ENCODE results near the gene RSPRY1.

RSPRY1 gene

DNA sequence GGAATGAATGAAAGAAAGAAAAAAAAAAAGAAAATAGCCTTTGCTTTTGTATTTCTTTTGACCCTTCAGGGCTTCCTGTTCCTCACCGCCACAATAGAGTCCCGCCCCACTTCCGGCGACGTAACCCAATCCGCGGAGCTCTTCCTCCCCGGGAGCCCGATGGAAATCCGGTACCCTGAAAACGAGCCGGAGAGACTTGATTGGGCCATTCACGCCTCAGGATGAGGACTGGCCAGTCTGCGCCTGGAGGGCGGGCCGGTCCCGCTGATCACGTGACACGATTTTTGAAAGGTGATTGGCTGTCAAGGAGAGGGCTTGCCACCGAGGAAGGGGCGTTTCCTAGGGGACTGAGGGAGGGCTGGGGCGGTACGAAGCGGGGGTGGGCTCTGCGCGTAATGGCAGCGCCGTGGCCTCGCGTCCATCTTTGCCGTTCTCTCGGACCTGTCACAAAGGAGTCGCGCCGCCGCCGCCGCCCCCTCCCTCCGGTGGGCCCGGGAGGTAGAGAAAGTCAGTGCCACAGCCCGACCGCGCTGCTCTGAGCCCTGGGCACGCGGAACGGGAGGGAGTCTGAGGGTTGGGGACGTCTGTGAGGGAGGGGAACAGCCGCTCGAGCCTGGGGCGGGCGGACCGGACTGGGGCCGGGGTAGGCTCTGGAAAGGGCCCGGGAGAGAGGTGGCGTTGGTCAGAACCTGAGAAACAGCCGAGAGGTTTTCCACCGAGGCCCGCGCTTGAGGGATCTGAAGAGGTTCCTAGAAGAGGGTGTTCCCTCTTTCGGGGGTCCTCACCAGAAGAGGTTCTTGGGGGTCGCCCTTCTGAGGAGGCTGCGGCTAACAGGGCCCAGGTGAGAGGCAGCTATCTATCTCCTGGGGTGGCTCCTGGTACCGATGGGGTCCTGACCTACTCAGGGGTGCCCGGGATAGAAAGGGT lies at the start of gene RSPRY1, which contains the start of gene PSME3IP1:
RSPRY1 (plus strand) TSS at position 385 of the 927 bp plus-strand sequence. CDS start 18,330 bp downstream, outside the sequence.
PSME3IP1 (minus strand) TSS at position 95 of the 927 bp plus-strand sequence. CDS start 12,185 bp downstream, outside the sequence.
- DNase-seq, result peak; percentile 100

DNA sequence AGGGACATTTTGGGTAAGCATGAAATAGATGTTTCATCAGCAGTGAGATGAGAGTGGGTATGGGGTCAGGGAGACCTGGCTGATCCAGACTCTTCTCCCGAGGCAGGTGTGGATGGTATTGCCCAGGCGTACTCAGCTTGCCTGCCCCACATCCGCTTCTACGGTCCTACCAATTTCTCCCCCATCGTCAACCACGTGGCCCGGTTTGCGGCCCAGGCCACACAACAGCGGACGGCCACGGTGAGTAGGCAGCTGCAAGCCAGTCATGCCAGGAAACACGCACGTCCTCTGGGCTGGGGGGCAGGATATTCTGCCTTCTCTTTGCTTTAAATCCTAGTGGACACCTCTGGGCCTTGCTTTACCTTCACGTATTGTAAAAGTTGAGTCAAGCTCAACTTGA lies 49.1 kb upstream of the RSPRY1 start:
- DNase-seq, result no peak

DNA sequence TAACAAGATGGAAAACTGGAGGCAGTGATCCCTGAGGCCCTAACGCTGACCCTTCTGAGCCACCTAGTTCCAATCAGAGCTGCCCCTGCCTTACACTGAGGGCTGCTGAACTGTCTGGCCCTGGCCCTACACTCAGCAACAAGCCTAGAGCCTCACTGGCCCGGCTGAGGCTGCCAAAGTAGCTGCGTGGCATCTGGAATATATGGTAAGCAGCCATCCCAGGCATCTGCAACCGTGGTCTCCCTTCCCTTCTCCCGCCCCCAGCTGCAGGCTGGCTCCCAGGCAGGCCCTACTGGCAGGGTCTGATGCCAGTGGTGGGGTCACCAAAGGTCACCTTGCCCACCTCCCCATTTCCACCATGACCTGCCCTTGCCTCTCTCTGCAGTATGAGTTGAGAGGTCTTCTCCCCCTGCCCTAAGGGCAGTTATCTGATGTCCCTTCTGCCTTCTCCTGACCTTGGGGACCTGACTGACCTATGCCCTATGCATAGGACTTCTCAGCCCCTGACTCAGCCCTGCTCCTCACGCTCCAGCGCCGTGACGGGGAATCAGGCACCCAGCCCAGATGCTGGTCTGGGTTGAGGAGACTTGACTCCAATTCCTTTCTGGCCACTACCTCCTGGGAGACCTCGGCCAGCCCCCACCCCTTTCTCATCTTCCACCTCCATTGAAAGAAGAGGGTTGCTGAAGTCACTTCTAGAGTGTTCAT lies 48.4 kb upstream of the RSPRY1 start:
- no peak for DNase-seq

DNA sequence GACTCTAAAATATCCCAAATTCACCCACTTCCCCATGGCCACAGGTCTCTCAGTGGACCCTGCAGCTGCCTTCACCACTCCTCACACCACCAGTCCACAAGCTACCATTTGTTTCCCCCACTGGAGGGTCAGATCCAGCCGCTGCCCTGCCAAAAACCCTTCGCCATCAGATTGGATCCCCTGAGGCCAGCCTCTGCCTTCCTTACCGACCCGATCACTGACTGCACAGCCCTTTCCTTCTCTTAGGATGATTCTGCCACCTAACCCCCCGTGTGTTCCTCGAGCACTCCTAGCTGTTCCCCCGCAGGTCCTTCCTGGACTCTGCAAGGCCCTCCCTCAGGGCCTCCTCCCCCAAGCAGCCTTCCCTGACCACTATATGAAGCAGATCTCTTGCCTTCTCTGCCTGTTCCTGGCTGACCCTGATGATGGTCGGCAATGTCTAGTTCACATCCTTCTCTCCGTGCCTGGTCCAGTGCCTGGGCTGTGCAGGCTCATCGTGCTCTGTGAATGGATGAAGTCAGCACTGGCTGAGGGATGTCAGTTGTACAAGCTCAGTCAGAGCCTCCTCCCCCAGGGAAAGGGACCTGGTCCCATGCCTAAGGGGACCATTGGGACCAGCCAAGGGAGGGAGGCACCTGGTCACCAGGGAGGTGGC lies 47.7 kb upstream of the RSPRY1 start:
- DNase-seq, result no peak

DNA sequence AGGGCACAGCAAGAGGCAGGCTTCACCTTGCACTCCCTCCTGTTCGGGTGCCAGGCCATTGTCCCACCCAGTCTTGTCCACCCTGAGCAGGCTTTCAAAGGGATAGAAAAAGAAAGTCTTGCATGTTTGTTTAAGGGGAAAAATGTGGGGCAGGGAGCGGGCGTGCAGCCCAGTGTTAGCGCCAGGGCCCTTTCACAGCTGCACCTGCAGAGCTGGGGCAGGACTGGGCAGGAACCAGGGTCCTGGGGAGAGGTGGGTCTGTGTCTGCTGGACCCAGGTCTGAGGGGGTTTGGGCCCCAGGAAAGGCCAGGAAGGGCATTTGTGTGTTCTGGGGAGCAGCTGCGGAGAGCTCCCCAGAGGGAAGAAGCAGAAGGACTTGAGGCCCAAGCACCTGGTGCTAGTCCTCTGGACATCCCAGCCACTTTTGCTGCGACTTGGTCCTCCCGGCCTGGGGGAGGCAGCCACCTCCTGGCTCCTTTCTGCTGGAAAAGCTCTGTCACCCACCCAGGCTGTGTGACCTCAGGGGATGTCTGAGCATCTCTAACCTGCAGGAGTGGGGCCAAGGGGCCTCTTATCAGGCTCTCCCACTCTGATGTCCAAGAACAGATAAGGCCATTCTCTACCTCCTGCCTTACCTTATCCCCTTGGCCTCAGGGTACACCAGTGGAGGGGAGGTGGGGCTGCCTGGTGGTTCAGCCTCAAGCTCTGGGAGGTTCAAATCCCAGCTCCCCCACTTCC lies 45.0 kb upstream of the RSPRY1 start:
- no peak for DNase-seq

DNA sequence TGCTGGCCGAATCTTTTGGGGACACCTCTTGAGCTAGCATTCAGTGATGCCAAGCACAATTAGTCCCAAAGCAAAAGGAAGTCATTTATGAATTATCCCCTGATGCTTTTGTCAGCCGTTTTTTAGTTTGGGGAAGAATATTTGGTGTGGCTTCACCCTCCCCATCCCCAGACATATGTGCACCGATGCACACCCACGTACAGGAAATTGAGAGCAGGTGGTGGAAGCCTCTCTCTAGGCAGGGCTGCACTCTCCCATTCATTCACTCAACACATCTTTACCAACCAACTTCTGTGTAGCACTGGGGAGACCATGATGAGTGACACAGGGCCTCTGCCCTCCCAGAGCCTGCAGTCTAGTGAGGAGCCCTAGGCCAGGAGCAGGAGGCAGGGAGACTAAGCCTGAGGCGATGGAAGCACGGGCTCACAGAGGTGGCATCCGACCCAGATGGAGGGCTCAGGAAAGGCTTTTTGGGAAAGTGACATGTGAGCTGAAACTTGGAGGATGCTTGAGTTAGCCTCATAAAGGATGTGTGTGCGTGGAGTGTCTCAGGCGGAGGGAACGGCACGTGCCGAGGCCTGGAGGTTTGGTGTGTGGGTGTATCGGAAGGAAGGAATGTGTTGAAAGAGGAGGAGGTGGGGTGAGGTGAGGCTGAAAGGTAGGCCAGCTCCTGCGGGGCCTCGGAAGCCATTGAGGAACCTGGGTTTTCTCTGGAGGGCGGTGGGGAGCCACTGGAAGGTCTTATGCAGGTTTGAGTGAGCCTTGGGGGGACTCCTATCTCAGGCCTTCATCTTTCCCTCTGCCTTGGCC lies 44.1 kb upstream of the RSPRY1 start:
- no peak for DNase-seq

DNA sequence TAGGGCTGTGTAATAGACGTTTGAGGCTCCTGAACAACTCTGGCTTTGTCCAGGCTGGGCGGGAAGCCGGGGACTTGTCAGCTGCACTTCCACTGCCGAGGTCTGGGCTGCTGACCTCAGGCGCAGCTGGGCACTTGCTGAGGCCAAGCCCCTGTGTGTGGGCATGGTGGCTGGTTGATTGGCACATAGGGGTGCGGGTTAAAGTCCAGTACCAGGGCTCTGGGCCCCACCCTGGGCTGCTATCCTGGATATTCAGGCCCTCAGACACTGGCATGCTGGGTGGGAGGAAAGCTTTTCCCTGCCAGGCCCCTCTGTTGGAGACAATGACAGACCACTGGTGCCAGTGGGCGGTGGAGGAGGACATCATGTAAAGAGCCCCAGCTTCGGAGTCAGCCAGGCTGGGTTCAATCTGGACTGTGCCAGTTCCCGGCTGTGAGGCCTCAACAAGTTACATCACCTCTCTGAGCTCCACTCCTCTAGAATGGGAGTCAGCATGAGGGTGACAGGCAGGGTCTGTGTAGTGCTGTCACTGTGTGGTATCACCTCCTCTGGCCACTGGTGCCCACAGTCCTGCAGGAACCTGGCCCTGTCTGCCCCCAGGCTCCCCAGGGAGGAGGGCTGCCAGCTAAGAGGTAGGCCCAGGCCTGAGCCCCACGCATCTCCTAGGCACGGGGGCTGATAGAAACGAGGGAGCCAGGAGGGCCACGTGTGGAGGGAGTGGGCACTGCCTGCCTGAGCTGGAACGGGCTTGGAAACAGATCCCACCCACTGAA lies 42.8 kb upstream of the RSPRY1 start:
- DNase-seq, result no peak

DNA sequence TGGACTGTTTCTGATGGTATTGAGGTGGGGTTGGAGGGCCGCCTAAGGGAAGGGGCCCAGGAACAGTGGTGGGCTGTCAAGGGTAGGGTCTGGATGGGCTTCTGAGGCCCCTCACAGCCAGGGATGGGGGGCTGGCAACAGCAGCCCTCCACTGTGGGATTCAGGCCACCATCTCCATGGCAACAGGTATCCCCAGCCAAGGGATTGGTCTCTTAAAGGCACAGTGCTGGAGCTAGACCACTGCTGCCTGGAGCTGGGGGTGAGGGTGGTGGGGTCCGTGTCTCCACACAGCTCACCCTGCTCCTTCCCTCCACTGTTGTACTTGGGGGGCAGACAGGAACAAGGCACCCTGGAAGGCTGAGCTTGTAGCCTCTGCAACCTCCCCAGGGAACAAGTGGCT lies 42.1 kb upstream of the RSPRY1 start:
- no peak for DNase-seq

DNA sequence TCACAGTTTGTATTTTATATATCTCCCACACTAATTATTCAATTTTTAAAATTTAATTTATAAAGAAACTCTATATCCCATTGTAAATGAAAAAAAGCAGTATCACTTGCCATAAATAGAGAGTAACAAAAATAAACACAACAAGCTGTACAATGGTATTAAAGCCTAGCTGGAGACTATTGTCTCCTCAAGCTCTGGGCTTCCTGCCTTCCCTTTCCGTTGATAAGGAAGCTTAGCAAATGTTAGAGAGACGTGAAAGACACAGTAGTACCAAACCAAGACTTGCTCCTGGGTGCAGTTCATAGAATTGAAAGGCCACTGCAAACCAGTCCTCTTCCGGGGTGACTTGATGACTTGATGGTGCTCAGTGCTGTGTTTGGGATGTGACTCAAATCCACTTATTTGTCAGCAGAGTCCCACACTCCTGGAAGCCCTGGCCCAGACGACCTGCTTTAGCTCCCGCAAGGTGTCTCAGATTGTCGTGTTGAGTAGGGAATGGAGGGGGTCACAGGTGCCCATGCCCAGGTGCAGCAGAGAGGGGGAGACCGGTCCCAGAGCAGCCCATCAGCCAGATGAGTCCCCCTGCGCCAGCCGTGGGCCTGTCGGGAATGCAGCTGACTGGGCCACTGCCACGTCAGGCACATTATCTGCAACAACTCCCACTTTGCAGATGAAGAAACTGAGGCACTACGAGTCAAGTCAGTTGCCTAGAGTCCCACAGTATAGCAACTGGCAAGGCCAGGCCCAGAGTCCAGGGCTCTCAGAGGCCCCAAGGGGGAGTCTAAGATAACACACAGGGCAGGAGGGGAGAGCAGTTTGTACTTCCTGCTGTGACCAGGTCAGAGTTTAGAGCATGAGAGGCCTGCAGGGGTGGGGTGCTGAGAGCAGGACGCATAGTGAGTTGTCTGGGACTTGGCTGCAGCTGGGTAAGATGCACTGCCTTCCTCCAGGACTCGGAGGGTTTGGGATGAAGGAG lies 40.8 kb upstream of the RSPRY1 start:
- no peak for DNase-seq

DNA sequence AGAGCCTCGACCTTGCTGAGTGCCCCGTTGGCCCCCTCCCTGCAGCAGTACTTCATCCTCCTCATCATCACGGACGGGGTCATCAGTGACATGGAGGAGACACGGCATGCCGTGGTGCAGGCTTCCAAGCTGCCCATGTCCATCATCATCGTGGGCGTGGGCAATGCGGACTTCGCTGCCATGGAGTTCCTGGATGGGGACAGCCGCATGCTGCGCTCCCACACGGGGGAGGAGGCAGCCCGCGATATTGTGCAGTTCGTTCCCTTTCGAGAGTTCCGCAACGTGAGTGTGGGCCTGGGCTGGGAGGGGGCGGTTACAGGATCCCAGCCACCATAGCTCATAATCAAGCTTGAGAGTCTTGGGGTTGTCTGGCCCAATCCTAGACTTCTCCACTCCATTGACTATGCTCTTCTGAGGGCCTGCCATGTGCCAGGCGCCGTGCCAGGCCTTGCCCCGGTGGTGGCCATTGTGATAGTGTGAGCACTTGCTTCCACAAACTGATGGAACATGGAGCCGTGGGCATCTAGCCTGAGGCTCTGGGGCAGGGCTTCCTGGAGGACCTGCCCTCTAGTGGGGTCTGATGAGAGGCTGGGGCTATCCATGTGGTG lies 40.0 kb upstream of the RSPRY1 start:
- no peak for DNase-seq

DNA sequence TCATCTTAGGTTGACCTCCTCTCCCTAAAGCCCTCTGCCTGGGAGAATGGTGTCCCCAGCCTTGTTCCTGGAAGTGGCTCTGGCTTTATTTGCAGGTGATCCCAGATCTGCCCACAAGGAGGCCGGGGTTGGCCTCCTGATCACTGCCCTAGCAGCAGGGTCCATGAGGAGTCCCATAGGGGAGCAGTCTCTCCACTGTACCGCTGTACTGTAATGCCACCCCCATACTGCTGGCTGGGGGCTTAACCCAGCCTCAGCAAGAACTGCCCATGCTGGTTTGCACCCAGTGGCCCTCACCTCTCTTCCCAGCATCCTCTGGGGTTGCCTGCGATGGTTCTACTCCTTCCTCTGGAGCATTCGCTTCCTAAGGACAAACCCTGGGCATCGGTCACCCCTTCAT lies 39.4 kb upstream of the RSPRY1 start:
- DNase-seq, result no peak

DNA sequence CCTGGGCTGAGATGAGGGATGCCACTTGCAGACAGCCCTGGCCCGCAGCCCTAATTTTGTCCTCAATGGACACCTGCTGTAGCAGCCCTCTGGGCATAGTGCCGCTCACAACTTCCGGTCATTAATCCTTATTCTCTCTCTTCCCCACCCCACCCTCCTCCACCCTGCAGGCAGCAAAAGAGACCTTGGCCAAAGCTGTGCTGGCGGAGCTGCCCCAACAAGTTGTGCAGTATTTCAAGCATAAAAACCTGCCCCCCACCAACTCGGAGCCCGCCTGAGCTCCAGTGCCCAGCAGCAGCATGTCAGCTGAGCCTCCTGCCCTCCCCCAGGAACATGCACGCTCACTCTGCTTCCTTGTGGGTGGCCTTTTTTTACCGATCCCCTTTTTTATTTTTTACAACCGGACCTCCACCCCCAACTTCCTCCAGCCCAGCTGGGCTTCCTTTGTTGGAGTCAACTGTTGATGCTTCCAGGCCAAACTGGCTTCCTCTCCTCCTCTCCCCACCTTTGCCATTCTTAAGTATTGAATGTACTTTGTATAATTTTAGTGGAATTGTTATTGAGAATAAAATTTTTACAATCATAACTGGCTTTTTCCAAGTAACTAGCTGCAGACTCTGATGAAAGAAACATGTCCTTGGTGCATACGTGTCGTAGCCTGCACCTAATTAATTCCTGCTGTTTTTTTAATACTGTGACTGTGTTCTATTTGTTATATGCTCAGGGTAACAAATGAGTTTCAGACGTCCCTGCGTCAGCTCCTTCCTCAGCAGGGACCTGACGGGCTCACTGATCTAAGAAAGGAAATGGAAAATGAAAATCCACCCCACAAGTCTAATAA lies 38.5 kb upstream of the RSPRY1 start:
- DNase-seq, result no peak

DNA sequence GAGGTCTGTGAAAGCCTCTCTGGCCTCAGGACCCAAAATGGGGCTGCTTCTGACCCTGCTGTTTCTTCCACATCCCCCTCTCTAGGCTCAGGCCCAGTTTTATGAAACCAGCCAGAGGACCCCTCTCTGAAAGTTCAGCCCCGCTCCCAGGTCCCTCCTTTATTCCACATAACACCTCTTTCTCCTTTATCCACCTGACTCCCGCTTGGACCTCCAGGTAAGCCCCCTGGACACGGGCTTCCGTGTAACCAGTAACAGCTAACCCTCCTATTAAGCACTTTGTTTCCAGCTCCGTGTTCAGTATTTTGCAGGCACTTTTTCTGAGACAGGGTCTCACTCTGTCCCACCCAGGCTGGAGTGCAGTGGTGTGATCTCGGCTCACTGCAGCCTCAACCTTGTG lies 37.6 kb upstream of the RSPRY1 start:
- no peak for DNase-seq

DNA sequence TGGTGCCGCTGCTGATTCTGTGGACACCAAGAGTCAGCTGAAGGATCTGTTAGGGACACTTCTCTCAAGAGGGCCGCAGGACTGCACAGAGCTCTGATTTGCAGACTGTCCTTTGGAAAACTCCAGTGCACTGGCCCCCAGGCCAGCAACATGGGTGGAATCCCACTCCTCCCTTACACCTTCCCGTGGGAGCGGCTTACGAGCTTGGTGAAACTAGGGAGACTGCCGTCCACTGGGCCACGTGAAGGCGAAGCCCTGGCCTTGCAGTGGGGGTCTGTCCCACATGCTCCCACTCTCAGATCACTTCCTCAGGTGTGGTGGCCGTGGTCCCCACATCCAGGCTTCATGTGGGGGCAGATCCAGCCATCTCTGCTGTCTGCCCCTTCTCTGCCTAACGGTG lies 36.7 kb upstream of the RSPRY1 start:
- no peak for DNase-seq

DNA sequence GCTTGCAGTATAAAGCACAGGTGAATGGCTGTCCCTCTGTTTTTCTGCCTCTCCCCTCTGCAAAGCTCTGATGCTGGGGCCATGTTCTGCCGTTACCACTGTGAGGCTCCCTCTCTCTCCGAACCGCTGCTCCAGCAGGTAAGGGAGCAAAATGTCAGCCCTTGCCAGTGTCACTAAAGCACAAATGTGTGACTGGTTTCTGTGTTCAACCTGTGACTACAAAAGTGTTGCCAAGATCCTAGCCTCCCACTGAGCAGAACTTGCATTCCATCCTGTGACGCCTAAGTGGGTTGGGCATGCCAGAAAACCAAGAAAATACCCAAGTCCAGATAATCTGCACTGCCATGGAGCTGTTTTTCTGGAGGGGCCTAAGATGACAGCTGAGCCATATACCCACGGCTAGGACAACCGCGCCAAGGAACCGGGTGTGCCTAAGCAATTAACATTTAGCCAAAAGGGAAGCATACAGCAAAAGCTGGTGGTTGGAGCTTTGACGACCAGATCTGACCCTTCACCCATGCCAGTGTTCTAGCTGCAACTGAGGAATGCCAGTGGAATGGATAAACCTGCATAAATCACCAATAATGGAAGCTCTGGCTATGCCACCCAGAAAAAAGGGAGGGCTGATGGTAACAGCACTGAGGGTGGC lies 35.3 kb upstream of the RSPRY1 start:
- DNase-seq, result no peak

DNA sequence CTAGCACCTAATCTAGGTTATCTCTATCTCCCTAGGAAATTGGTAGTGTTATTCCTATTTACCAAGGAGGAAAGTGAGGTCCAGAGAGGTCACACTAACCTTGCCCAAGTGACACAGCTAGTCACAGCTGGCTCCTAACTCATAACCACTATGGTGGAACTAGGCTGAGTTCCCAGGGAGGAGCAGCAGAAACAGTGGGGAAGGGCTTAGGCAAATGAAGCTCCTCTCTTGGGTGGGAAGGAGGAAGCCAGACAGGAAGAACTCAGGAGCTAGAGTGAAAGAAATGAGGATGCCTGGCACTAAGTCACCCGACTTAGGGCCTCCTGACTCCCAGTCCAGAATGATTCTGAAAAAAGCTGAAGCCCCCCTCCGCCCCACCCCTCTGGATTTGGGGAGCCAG lies 34.8 kb upstream of the RSPRY1 start:
- DNase-seq, result no peak
